NOMO-1 (cell line): ENCODE measurements around the gene TMC3.

ENCODE experiments used
- DNase-seq, 2 experiments: peaks; one replicate each; lab custom pipeline; 2025; ENCODE audit not compliant: unreplicated experiment in 2 of 2; lab: John Stamatoyannopoulos, UW

The TMC3 gene

GRCh38 chr15:81385721-81386076 is 11.7 kb upstream of the TMC3 start:
- DNase-seq = no peak

GRCh38 chr15:81384891-81385720 is 11.1 kb upstream of the TMC3 start:
- DNase-seq = no peak

- DNase-seq = no peak
Observed at GRCh38 chr15:81381720-81382119, 7.7 kb upstream of the TMC3 start.

GRCh38 chr15:81380668-81381067 is 6.7 kb upstream of the TMC3 start:
- no peak for DNase-seq

GRCh38 chr15:81380203-81380602 is 6.2 kb upstream of the TMC3 start:
- no peak for DNase-seq

GRCh38 chr15:81379269-81379668 is 5.3 kb upstream of the TMC3 start:
- DNase-seq = no peak

- no peak for DNase-seq
Observed at GRCh38 chr15:81378443-81378842, 4.4 kb upstream of the TMC3 start.

- no peak for DNase-seq
Observed at GRCh38 chr15:81377871-81378270, 3.9 kb upstream of the TMC3 start.

- DNase-seq = no peak
Observed at GRCh38 chr15:81376231-81376630, 2.2 kb upstream of the TMC3 start.

- DNase-seq = no peak
Observed at GRCh38 chr15:81375461-81375860, 1.4 kb upstream of the TMC3 start.

GRCh38 chr15:81373176-81373575 is 837 bp downstream of the TMC3 start:
- no peak for DNase-seq

- DNase-seq = no peak
Observed at GRCh38 chr15:81372575-81372974, 1.4 kb downstream of the TMC3 start.

- DNase-seq = no peak
Observed at GRCh38 chr15:81363718-81364500, 10.1 kb downstream of the TMC3 start.

- DNase-seq = no peak
Observed at GRCh38 chr15:81363276-81363675, 10.7 kb downstream of the TMC3 start.

GRCh38 chr15:81362790-81363189 is 11.2 kb downstream of the TMC3 start:
- DNase-seq = no peak

- DNase-seq = no peak
Observed at GRCh38 chr15:81361891-81362290, 12.1 kb downstream of the TMC3 start.

- no peak for DNase-seq
Observed at GRCh38 chr15:81360491-81360890, 13.5 kb downstream of the TMC3 start.

GRCh38 chr15:81358248-81358647 is 15.8 kb downstream of the TMC3 start:
- no peak for DNase-seq

- no peak for DNase-seq
Observed at GRCh38 chr15:81357180-81357686, 16.8 kb downstream of the TMC3 start.

GRCh38 chr15:81356252-81356651 is 17.8 kb downstream of the TMC3 start:
- no peak for DNase-seq

- DNase-seq = no peak
Observed at GRCh38 chr15:81351651-81352050, 22.4 kb downstream of the TMC3 start.

- no peak for DNase-seq
Observed at GRCh38 chr15:81349271-81349670, 24.7 kb downstream of the TMC3 start.
